GM19467 (cell line): ENCODE results near the gene MT1G.
"Not testable (repeated sequence)": the region's sequence is repeated elsewhere in the genome, so short reads cannot be mapped to it uniquely, and the experiment has no call there.

Experiments used
- ATAC-seq: cut with Tn5 transposase; IDR thresholded peaks from one replicate; pipeline ENCODE4 v1.9.1; 2021; ENCODE audit warnings: mild to moderate bottlenecking, moderate library complexity; ENCODE audit not compliant: unreplicated experiment

The MT1G gene

DNA sequence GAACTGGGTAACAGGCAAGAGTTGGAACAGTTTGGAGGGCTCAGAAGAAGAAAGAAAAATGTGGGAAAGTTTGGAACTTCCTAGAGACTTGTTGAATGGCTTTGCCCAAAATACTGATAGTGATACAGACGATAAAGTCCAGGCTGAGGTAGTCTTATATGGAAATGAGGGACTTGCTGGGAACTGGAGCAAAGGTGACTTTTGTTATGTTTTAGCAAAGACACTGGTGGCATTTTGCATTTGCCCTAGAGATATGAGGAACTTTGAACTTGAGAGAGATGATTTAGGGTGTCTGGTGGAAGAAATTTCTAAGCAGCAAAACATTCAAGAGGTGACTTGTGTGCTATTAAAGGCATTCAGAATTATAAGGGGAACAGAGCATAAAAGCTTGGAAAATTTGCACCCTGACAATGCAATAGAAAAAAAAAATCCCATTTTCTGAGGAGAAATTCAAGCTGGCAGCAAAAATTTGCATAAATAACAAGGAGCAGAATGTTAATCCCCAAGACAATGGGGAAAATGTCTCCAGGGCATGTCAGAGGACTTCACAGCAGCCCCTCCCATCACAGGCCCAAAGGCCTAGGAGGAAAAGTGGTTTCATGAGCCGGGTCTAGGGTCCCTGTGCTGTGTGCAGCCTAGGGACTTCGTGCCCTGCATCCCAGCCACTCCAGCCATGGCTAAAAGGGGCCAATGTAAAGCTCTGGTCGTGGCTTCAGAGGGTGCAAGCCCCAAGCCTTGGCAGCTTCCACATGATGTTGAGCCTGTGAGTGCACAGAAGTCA, 46.0 kb downstream of the MT1G start:
- not testable (repeated sequence) for ATAC-seq

GRCh38 chr16:56620339-56620897, 47.4 kb downstream of the MT1G start:
- no peak for ATAC-seq

- no peak for ATAC-seq
Measured at GRCh38 chr16:56618138-56618537, 49.7 kb downstream of the MT1G start.

DNA sequence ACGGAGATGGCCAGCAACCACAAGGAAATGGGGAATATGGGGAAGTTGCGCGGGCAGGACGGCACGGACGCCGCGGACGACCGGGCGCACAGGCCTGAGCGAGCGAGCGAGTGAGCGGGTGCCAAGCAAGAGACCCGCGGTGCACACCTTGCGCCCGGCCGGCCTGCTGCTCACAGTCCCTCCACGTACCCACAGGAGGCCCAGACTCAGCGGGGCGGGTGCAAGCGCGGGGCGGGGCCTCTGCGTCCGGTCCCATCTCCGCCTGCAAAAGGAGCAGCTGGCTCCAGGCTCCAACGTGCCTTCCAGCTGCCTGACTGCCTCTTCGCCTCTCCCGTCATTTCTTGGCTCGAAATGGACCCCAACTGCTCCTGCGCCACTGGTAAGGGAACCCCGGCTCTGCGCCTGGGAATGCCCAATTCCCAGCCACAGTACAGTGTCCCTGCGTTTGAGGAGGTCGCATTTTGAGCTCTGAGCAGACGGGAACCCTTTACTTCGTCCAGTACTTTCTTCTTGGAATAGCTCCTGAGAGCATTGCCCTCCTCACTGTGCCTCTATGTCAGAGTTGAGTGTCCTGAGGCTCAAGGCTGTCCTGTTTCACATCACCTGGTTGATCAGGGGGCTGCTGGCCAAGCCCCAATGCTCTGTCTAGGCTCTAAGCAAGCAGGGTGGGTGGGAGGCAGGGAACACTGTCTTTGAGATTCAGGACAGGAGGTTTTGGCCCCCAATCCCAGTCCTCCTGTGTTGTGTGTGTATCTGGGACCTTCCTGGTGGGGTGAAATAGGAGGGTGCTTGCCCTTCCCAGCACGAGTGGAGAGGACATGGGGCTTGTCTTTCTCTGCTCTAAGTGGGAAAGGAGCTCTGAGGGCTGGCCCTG, 50.4 kb downstream of the MT1G start:
- ATAC-seq, result no peak
